ENCODE results near the gene NAGLU. TPM values are rescaled to one million over a fixed set of nuclear protein-coding genes. Genes with fewer than 3 reads are reported as not detected.

Gene NAGLU
- total RNA-seq, 1 donor from 2014 or later: 39.1 TPM

- no peak overlapping the region for H3K27ac ChIP-seq
- H3K4me1 ChIP-seq: peaks cover 59% of the 10 kb centered on the region
- peaks cover 42% of the 10 kb centered on the region for H3K36me3 ChIP-seq
- no peak for DNase-seq
- no peaks in the 10 kb centered on the region for H3K9me3 ChIP-seq
- TF ChIP-seq CTCF (IDR thresholded peaks at IDR 0.05): no peak
- no peaks in the 10 kb centered on the region for H3K27me3 ChIP-seq (ENCODE audit: low read depth)
- no peak overlapping the region for H3K4me3 ChIP-seq
- no peak for ATAC-seq
- intact Hi-C loops (cut with DNase I): no loop called here
Measured at GRCh38 chr17:42564815-42565522, 28.9 kb downstream of the NAGLU start.

DNA sequence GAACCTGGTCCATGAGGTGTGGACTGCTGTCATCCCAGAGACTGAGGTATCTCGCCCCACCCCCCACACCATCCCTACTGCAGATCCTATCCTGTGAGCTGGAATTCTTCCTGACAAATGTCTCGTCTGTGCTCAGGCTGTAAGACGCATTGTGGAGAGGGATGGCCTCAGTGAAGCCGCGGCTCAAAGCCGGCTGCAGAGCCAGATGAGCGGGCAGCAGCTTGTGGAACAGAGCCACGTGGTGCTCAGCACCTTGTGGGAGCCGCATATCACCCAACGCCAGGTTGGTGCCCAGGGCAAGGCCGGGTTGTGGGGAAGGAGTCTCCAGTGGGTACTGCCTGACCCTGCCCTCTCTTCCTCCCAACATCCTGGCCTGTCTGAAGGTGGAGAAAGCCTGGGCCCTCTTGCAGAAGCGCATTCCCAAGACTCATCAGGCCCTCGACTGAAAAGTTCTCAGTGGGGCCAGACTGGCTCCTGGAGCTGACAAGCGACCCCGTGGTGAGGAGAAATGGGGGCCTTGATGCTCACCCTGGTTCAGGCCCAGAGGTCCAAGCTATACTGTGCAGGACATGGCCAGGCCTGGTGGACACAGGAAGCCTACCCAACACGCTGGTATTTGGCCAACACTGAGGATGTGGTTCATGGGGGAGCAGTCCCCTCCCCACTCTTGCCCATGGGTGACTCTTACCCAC is 29.6 kb downstream of the NAGLU start:
- DNase-seq (no peak), ATAC-seq (no peak)
- H3K27me3 ChIP-seq (ENCODE audit: low read depth): no peaks in the 10 kb centered on the region
- peaks cover 49% of the 10 kb centered on the region for H3K36me3 ChIP-seq
- no peak overlapping the region for H3K4me3 ChIP-seq
- intact Hi-C loops (cut with DNase I): no loop called here
- no peaks in the 10 kb centered on the region for H3K9me3 ChIP-seq
- TF ChIP-seq CTCF (IDR thresholded peaks at IDR 0.05): no peak
- H3K27ac ChIP-seq: peak overlapping the region; percentile 96
- H3K4me1 ChIP-seq: peaks cover 55% of the 10 kb centered on the region

- no peaks in the 10 kb centered on the region for H3K27me3 ChIP-seq (ENCODE audit: low read depth)
- DNase-seq: no peak
- H3K4me3 ChIP-seq: peak overlapping the region; percentile 86
- ATAC-seq: no peak
- H3K27ac ChIP-seq: peak overlapping the region; percentile 96
- peaks cover 53% of the 10 kb centered on the region for H3K4me1 ChIP-seq
- H3K9me3 ChIP-seq: no peaks in the 10 kb centered on the region
- H3K36me3 ChIP-seq: peaks cover 55% of the 10 kb centered on the region
- no peak for TF ChIP-seq CTCF (IDR thresholded peaks at IDR 0.05)
- intact Hi-C loops (cut with DNase I): no loop called here
Measured at GRCh38 chr17:42566215-42566882, 30.3 kb downstream of the NAGLU start.

GRCh38 chr17:42566883-42567573 is 31.0 kb downstream of the NAGLU start, which contains the start of gene MLX:
Gene MLX, plus strand, starts transcription at chr17:42567100. Its CDS starts 25 bp downstream, at chr17:42567125.
- DNase-seq: peak; percentile 97
- Histone ChIP-seq H3K36me3 (peaks cover 62% of the 10 kb centered on the region), H3K27me3 (ENCODE audit: low read depth) (no peaks in the 10 kb centered on the region), H3K9me3 (no peaks in the 10 kb centered on the region), H3K4me3 (peak within 1 kb of the TSS; percentile 86), H3K27ac (peak within 1 kb of the TSS; percentile 96), H3K4me1 (peaks cover 55% of the 10 kb centered on the region)
- intact Hi-C loops (cut with DNase I): no loop called here
- TF ChIP-seq CTCF (IDR thresholded peaks at IDR 0.05): no peak
- ATAC-seq: peak; percentile 90 to 92

All from lower lobe of right lung (tissue), 2 donors.